NT2/D1 (cell line): Measurements from ENCODE around the gene PTPRT.

Experiments
- DNase-seq: peaks from one replicate; pipeline ENCODE4 v3.0.0-alpha.2; 2011; ENCODE audit warnings: low read depth, low spot score
- H3K27me3 ChIP-seq: 2 replicates; pipeline ENCODE4 v1.6.0; 2011; ENCODE audit warnings: mild to moderate bottlenecking; ENCODE audit not compliant: insufficient read length, insufficient read depth
- H3K36me3 ChIP-seq: 2 replicates; pipeline ENCODE4 v1.6.1; 2011; ENCODE audit warnings: mild to moderate bottlenecking, low read length, mixed read lengths; ENCODE audit not compliant: insufficient read depth, insufficient read length
- H3K4me1 ChIP-seq: 2 replicates; pipeline ENCODE4 v1.5.1; 2011; ENCODE audit not compliant: insufficient read depth, insufficient read length
- H3K4me3 ChIP-seq: 2 replicates; pipeline ENCODE4 v1.5.1; 2011; ENCODE audit warnings: low read depth; ENCODE audit not compliant: insufficient read length
- H3K9ac ChIP-seq: 2 replicates; pipeline ENCODE4 v1.6.0; 2011; ENCODE audit warnings: low read depth; ENCODE audit not compliant: insufficient read length
- H3K9me3 ChIP-seq: 2 replicates; pipeline ENCODE4 v1.5.1; 2011; ENCODE audit warnings: mild to moderate bottlenecking, low read length; ENCODE audit not compliant: insufficient read depth
- SUZ12 ChIP-seq: IDR thresholded peaks from 2 replicates; pipeline ENCODE4 v1.6.1; 2011; ENCODE audit not compliant: insufficient read length, insufficient read depth; ENCODE audit errors: extremely low read depth
- YY1 ChIP-seq: IDR thresholded peaks from 2 replicates; pipeline ENCODE4 v1.6.1; 2011; ENCODE audit not compliant: insufficient read length, insufficient read depth
- ZNF274 ChIP-seq: IDR thresholded peaks from 2 replicates; pipeline ENCODE4 v1.6.1; 2011; ENCODE audit warnings: mild to moderate bottlenecking, low read depth, low read length

The PTPRT gene

DNA sequence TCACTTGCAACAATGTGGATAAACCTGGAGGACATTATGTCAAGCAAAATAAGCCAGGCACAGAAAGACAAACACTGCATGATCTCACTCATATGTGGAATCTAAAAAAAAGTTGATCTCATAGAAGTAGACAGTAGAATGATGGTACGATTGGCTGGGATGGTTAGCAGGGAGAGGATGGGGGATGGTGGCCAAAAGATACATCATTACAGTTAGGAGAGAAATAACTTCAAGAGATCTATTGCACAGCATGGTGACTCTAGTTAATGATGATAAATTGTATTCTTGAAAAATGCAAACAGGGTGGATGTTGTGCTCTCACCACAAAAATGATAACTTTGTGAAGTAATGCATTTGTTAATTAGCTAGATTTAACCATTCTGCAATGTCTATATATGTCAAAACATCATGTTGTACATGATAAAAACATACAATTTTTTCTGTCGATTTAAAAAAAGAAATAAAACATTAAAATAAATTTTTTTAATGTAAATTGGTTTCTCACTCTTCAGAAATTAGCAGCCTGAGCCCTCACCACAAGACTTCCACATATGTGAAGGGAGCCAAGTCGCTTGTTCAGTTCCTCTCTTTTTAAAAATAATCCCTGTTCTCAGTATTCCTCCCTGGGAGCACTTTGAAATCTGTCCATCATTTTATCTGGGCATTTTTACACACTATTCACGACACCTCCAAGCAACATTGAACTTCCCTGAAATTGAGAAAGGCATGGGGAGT lies 34.2 kb downstream of the PTPRT start:
- Histone ChIP-seq H3K4me1 (no peaks in the 10 kb centered on the region), H3K9ac (no peak overlapping the region), H3K27me3 (no peaks in the 10 kb centered on the region), H3K36me3 (no peaks in the 10 kb centered on the region), H3K9me3 (no peaks in the 10 kb centered on the region), H3K4me3 (no peak overlapping the region)
- DNase-seq: no peak
- TF ChIP-seq ZNF274: no peak
- no peak for TF ChIP-seq SUZ12
- TF ChIP-seq YY1: no peak

DNA sequence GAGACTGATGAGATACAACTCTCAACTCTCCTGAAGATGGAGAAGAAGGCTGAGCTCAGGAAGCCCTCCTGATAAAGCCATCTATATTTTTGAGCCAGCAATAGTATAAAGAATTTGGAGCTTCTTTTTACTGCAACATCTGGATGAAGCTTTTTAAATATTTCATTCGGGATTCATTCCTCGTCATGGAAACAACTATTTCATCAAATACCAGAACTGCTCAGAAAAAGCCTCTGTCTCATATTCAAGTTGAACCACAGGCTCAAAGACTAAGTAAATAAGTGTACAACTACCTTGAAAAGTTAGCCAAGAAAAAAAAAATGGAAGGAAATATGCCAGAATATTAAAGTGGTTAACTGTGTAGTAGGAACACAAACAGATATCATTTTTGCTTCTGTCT lies 37.8 kb downstream of the PTPRT start:
- no peaks in the 10 kb centered on the region for H3K9me3 ChIP-seq
- H3K36me3 ChIP-seq: no peaks in the 10 kb centered on the region
- H3K4me1 ChIP-seq: no peaks in the 10 kb centered on the region
- H3K27me3 ChIP-seq: no peaks in the 10 kb centered on the region
- no peak overlapping the region for H3K4me3 ChIP-seq
- no peak for TF ChIP-seq YY1
- no peak for TF ChIP-seq SUZ12
- no peak for TF ChIP-seq ZNF274
- no peak overlapping the region for H3K9ac ChIP-seq
- DNase-seq: no peak

DNA sequence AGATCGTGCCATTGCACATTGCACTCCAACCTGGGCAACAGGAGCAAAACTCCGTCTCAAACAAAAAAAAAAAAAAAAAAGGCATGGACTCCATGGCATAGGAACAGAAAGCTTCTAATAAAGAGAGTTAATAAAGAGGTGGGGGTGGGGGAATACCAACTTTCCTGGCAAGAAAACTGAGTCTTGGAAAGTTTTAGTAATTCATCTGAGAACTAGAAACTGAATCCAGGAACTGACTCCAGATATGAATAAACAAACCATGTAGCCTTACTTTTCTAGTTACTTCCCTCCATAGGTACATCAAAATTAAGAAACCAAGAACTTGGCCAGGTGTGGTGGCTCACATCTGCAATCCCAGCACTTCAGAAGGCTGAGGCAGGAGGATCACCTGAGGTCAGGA lies 38.5 kb downstream of the PTPRT start:
- Histone ChIP-seq H3K4me3 (no peak overlapping the region), H3K36me3 (no peaks in the 10 kb centered on the region), H3K9me3 (no peaks in the 10 kb centered on the region), H3K27me3 (no peaks in the 10 kb centered on the region), H3K9ac (no peak overlapping the region), H3K4me1 (no peaks in the 10 kb centered on the region)
- no peak for TF ChIP-seq SUZ12
- no peak for TF ChIP-seq YY1
- no peak for TF ChIP-seq ZNF274
- DNase-seq: no peak

DNA sequence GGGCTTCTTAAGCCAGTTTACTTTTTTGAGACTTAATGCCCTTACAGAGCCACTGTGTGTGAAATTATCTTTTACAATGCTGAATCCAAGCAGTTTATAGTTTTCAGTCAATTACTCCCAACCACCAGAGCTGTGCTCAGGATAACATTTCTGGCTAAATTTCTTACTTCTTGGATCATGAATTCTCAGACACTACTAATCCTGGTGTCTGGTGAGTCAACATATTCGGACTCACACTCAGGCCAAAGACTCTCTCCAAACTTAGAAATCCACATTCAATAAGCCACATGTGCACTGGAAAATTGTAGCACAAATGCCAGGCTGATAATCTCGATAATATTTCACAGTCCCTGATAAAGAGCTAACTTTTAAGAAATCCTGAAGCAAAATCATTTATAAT lies 49.0 kb downstream of the PTPRT start:
- Histone ChIP-seq H3K36me3 (no peaks in the 10 kb centered on the region), H3K9me3 (no peaks in the 10 kb centered on the region), H3K9ac (no peak overlapping the region), H3K4me3 (no peak overlapping the region), H3K4me1 (no peaks in the 10 kb centered on the region), H3K27me3 (no peaks in the 10 kb centered on the region)
- TF ChIP-seq ZNF274 (no peak), YY1 (no peak), SUZ12 (no peak)
- no peak for DNase-seq

DNA sequence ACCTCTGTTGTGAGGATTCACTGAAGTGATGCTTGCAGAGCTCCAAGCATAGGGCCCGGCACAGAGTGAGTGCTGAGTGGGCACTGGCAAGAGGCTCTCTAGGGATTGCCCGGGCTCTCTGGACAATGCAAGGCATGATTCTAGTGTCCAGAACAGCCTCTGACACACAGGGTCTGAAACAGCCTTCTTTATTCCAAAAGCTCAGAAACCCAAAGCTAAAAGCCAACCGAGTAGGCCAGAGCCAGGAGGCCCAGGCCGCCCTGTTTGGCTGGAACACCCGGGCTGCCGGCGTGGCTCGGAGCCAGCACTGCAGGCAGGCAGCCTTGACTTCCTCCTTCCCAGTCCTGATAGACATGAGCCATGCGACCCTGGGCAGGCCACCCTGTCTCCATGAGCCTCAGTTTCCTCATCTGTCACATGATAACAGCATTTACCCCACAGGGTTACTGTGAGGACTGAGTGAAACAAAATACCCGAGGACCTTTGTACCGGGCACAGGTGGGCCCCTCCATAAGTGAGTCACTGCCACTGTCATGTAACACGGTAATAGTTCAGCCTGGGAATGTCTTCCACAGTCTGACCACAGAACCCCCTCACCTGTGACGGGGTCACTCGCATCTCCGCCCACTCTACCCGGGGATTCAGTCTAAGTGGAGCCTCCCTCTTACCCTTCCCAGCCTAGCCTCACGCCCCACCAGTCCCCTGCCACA lies 51.5 kb downstream of the PTPRT start:
- no peak overlapping the region for H3K9ac ChIP-seq
- no peak for DNase-seq
- H3K36me3 ChIP-seq: no peaks in the 10 kb centered on the region
- H3K9me3 ChIP-seq: no peaks in the 10 kb centered on the region
- no peak overlapping the region for H3K4me3 ChIP-seq
- TF ChIP-seq ZNF274 (no peak), SUZ12 (no peak), YY1 (no peak)
- no peaks in the 10 kb centered on the region for H3K27me3 ChIP-seq
- no peaks in the 10 kb centered on the region for H3K4me1 ChIP-seq

DNA sequence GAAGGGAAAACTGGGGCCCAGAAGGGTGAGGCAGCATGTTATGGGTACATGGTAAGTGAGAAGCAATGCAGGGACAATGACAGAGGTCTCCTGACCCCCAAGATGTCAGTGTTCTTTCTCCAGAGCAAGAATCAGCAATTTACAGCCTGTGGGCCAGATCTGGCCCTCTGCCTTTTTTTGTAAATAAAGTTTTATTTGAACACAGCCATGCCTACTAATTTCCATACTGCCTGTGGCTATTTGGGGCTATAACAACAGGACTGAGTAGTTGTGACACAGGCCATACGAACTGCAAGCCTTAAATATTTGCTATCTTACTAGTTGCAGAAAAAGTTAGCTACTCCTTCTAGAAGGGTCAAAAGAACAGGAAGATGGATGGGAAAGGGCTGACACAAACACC lies 52.5 kb downstream of the PTPRT start:
- DNase-seq: no peak
- Histone ChIP-seq H3K9ac (no peak overlapping the region), H3K4me3 (no peak overlapping the region), H3K36me3 (no peaks in the 10 kb centered on the region), H3K9me3 (no peaks in the 10 kb centered on the region), H3K27me3 (no peaks in the 10 kb centered on the region), H3K4me1 (no peaks in the 10 kb centered on the region)
- TF ChIP-seq YY1: no peak
- no peak for TF ChIP-seq SUZ12

DNA sequence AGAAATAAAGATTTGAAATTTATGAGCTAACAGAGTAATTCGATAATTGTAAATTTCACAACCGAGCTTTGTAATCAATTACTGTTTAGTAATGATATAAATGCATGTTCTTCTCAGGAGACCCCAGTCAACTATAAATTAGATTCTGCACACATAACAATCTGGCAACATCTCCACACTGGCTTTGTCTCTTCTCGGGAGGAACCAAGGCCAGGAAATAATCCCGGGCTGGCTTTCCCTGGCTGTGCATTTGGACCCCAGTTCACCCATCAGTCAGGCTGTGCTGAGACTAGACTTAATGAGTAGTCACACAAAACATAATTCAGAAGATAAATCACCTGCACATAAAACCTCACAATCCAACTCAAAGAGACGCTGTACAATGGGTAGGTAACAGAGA lies 65.5 kb downstream of the PTPRT start:
- DNase-seq: no peak
- no peak overlapping the region for H3K4me3 ChIP-seq
- no peaks in the 10 kb centered on the region for H3K9me3 ChIP-seq
- no peaks in the 10 kb centered on the region for H3K4me1 ChIP-seq
- H3K27me3 ChIP-seq: no peaks in the 10 kb centered on the region
- no peaks in the 10 kb centered on the region for H3K36me3 ChIP-seq
- TF ChIP-seq YY1 (no peak), ZNF274 (no peak), SUZ12 (no peak)
- no peak overlapping the region for H3K9ac ChIP-seq
